GM18517 (cell line): ENCODE results near the gene GRIK1.

Source experiments
- ATAC-seq: cut with Tn5 transposase; IDR thresholded peaks from one replicate; pipeline ENCODE4 v1.9.1; 2021; ENCODE audit warnings: mild to moderate bottlenecking, moderate library complexity; ENCODE audit not compliant: unreplicated experiment

Gene GRIK1

DNA sequence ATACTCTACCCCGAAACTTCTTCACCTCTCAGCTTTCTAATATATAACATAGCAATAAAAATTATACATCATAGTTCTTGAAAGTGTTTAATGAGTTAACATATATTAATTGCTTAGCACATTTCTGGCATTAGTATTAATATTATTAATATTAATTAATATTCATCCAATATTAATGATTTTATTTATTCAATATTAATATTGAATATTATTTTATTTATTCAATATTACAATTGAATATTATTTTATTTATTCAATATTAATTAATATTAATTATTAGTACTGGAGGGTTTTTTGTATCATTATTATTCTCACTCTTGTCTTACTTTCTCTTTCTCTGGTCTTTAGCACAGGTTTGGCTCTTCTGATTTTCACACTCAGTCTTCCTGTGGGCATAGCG, 105.2 kb downstream of the GRIK1 start:
- ATAC-seq: no peak

GRCh38 chr21:29832217-29832616, 107.6 kb downstream of the GRIK1 start:
- no peak for ATAC-seq

DNA sequence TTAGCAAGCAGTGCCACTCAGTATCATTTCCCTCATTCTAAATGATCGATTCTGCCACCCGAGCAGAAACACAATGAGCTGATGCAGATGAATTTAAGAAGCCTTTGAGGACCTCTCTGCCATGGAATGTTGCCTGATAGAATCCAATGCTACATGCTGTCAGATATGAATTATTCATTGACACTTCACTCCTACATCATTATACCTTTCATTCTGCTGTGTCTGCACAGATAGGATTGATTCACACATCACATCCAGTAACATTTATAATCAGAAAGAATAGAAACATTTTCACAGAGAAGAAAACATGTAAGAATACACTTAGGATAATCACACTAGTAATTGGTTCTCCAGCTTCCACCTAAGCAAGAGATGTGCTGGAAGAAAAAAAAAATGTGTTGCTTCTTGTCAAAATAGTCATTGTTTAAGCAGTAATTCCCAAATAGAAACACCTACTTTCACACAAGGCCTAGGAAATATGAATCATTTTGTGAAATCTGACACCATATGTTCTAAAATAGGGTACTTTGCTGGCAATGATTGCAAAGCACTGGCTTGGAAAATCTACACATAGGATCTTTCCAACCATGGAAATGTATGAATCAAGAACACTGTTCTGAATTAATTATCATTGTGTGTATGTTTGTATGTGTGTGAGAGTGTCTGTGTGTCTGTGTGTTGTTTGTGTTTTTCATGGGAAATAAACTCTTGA, 110.1 kb downstream of the GRIK1 start:
- ATAC-seq: no peak

- ATAC-seq: no peak
Observed at GRCh38 chr21:29827647-29828046, 112.1 kb downstream of the GRIK1 start.

GRCh38 chr21:29827236-29827635, 112.6 kb downstream of the GRIK1 start:
- ATAC-seq: no peak

DNA sequence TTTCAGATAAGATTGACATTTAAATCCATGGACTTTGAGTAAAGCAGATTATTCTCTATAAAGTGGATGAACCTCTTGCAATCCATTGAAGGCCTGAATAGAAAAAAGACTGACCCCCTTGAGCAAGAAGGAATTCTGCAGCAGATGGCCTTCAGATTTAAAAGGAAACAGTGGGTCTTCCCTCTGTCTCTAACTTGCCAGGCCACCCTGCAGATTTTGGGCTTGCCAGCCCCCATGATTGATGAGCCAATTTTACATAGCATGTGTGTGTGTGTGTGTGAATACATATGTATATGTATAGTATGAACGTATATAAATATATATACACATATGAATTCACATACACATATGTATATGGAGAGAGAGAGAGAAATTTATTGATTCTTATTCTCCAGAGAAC, 113.4 kb downstream of the GRIK1 start:
- ATAC-seq: no peak

DNA sequence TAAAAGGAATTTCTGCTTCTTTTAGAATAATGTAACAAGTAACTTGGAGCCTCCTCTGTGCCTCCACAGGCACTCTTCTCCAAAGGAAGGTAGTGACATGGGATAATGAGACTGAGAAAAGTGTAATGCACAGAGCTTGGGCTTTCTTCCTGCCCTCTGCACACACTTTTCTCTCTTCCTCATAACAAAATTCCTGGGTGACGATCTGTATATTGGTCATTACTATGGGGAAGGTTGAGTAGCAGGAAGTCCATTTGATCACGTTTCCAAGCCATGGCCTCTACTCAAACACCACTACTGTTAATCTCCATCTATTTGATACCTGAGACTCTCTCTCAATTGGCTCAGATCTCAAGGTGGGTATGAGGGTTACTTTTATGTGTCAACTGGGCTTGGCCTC, 113.9 kb downstream of the GRIK1 start:
- no peak for ATAC-seq

- ATAC-seq: no peak
Observed at GRCh38 chr21:29825345-29825744, 114.5 kb downstream of the GRIK1 start.

- no peak for ATAC-seq
Observed at GRCh38 chr21:29822064-29822463, 117.7 kb downstream of the GRIK1 start.

GRCh38 chr21:29821230-29821629, 118.6 kb downstream of the GRIK1 start:
- no peak for ATAC-seq

DNA sequence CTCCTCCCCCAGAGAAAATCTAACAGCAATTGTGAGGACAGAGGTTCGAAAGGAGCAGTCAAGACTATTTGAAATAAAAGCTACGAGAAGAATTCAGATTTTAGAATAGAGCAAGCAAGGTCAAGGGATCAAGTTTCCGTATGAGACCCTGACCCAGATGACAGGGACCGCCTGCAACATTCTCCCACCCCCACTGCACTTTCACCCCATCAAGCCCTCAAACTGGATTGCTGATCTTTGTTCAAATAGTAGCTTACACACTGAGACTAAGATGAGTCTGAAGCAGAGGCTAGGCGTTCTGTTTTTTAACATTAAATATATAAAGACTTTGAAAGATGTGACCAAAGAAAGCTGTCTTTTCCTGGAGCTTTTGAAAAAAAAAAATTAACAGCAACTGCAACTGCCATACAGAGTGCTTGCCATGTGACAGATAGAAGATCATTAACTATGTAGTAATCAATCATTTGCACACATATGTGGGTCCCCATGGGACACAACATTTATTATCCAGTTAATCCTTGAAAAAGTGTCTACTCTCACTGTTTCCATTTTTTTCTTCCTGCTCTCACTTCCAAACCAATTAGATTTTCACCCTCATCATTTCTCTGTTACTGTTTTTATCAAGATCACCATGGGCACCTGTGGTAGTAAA, 120.0 kb downstream of the GRIK1 start:
- ATAC-seq: no peak

- ATAC-seq: no peak
Observed at GRCh38 chr21:29818383-29818921, 121.3 kb downstream of the GRIK1 start.

DNA sequence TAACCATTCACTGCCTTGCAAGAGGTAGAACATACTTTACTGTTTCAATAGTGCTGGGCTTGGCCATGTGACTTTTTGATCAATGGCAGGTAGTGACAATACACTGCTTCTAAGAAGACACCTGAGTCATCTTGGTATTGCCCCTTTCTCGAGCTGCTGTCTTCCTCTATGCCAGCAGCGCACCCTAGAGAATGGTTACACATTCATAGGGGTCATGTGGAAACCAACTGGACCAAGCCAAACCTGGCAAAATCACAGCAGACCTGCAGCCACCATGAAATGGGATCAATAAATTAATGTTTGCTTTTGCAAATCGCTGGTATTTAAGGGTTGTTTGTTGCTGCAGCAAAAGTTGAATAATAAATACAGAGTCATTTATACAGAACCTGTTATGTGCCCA, 122.3 kb downstream of the GRIK1 start:
- ATAC-seq: no peak

- ATAC-seq: no peak
Observed at GRCh38 chr21:29812947-29813346, 126.8 kb downstream of the GRIK1 start.

DNA sequence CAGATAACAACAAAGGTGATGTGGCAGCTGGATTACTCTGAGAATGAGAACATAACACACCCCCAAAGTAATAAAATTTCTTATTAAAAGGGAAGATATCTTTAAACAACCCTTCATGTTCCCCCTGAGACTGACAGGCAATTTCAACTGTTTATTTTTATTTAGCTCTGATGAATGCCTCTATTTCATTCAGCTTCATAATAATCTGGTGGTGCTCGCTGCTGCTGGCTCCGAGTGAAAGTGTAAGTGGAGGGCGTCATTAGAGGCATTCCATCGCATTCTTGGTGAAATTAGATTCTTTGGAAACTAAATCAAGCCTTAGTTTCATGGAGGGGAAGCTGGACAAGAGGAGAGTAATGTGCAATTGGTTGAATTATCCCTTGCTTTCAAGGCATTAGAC, 128.9 kb downstream of the GRIK1 start:
- ATAC-seq: no peak

DNA sequence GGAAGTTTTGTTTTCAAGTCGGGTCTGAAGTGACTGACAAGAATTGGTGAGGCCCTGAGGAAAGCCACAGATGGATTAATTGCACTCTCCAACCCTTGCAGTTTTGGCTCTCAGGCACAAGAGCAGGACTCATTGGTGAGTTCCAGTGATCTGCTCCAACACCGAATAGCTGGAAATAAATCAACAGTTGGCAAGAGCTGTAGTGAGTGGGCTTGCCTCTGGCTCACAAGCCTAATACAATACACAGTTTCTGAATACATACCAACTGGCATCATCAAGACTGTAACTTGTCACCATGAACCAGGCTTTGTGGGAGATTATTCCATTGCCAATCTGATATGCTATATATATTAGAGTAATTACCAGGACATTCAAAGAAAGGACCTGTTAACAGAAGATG, 131.6 kb downstream of the GRIK1 start:
- no peak for ATAC-seq

DNA sequence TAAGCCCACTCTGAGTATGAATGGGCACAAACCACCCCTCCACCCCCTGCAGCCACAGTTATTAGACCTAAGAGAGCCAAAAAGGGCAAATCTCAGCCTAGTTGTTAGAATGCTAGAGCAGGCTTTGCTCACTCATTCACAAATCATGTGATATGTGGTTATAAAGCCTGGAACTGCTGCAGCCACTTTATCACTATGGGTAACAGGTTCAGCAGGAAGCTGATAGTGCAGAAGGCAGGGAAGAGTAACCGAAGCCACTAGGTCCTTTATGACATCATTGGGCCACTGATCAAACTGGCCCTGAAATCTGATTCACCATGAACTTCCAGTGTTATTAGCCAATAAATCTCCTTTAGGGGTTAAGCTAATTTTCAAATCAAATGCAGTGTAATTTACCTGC, 134.7 kb downstream of the GRIK1 start:
- no peak for ATAC-seq

GRCh38 chr21:29803191-29803590, 136.6 kb downstream of the GRIK1 start:
- ATAC-seq: no peak

- no peak for ATAC-seq
Observed at GRCh38 chr21:29801122-29801521, 138.7 kb downstream of the GRIK1 start.

- ATAC-seq: no peak
Observed at GRCh38 chr21:29800056-29800455, 139.7 kb downstream of the GRIK1 start.

DNA sequence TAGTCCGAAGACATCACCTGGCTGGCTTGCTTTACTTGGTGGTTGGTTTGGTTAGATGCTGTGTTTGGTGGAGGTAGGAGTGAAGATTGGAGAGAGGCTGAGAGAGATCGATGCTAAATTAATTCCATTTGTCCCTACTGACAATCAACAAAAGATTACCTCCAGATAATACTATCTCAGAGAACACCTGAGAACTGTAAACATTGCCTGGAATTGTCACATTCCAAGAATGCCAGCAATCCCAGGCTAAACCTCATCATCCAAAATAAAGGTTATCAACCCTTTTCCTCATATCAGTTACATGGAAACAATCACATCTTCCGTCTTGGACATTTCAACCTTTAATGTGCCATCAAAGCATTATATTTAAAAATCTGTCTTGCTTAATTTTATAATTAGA, 141.0 kb downstream of the GRIK1 start:
- no peak for ATAC-seq

GRCh38 chr21:29797155-29797554, 142.6 kb downstream of the GRIK1 start:
- ATAC-seq: no peak

DNA sequence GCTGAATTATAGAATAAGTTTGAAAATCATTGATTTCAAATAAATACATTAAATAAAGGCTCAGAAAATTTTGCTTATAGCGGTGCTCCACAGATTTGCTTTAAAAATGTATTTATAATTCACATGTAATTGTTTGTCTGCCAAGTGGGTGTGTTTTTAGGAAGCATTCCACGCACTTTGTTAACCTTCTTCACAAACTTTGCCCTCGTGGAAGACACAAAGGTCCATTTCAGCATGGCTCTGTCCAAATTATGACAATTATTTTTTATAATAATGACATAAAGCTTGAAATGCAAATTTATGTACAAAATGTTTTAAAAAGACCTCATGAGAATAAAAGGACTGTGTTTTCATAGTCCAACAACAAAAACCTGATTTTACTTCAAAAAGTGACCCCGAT, 146.1 kb downstream of the GRIK1 start:
- no peak for ATAC-seq
